Stimulated activated CD4-positive, alpha-beta T cell treated with anti-CD3 and anti-CD28 coated beads, Interleukin-2, amount 100 ng/mL, for 4 hours (primary cell): ENCODE data around the gene ZNF777.
"Not testable (repeated sequence)": the region's sequence is repeated elsewhere in the genome, so short reads cannot be mapped to it uniquely, and the experiment has no call there.

ENCODE experiments used
- DNase-seq: peaks from one replicate; pipeline ENCODE4 v3.0.0-alpha.2; 2020; ENCODE audit warnings: low read depth

The ZNF777 gene

DNA sequence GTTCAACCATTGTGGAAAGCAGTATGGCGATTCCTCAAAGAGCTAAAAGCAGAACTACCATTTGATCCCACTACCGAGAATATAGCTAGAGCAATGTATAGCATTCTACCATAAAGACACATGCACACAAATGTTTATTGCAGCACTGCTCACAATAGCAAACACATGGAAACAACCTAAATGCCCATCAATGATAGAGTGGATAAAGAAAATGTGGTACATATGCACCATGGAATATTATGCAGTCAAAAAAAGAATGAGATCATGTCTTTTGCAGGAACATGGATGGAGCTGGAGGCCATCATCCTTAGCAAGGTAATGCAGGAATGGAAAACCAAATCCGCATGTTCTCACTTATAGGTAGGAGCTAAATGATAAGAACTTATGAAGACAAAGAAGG, 47.8 kb downstream of the ZNF777 start:
- DNase-seq = not testable (repeated sequence)

- no peak for DNase-seq
These were observed 51.0 kb downstream of the ZNF777 start for GRCh38 chr7:149409895-149410294.

GRCh38 chr7:149404825-149405224, 56.0 kb downstream of the ZNF777 start:
- DNase-seq = no peak

DNA sequence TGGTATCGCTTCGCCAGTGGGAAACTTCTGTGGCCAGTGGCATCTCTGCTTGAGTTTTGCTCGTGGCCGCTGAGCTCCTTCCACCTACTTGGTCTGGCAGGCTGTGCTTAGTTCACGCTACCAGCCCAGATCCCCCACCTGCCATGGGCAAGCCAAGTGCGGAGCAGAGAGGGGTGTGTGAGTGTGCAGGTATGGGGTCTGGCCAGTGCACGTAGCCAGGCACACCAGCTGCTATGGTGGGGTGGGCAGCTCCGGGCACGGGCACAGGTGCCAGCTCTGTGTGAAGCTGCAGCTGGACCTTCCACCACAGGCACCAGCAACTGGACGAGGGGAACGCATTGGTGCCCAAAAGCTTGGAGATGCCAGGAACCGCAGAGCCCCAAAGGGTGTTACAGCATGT, 56.5 kb downstream of the ZNF777 start:
- no peak for DNase-seq

DNA sequence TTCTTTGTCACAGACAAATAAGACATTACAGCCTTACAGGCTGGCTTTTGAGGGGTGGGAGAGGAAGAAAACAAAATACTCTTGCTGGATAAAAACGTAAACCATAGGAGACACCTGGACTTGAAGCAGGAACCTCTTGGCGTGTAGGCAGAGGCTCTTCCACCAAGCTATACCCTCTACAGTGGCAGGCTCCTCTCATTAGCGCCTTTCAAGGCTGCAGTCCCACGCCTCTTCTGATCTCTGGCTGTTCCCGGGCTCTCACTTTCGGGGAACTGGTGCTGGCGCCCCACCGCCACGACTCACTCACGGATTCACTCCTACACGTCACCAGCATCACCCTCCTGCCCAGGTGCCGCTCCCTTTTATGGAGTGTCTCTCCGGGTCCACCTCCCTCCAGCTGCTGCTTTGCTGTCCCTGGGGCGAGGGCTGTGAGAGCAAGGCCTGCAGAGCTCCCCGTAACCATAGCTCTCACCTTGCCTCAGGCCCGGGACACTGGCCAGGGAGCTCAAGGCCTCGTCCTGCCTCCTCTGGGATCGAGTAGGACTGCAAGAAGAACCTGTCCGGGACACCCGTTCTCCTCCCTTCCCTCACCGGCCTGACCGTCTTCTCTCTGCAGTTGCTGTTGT, 62.6 kb downstream of the ZNF777 start:
- no peak for DNase-seq

- DNase-seq = no peak
These were observed 63.3 kb downstream of the ZNF777 start for GRCh38 chr7:149397470-149398043.

DNA sequence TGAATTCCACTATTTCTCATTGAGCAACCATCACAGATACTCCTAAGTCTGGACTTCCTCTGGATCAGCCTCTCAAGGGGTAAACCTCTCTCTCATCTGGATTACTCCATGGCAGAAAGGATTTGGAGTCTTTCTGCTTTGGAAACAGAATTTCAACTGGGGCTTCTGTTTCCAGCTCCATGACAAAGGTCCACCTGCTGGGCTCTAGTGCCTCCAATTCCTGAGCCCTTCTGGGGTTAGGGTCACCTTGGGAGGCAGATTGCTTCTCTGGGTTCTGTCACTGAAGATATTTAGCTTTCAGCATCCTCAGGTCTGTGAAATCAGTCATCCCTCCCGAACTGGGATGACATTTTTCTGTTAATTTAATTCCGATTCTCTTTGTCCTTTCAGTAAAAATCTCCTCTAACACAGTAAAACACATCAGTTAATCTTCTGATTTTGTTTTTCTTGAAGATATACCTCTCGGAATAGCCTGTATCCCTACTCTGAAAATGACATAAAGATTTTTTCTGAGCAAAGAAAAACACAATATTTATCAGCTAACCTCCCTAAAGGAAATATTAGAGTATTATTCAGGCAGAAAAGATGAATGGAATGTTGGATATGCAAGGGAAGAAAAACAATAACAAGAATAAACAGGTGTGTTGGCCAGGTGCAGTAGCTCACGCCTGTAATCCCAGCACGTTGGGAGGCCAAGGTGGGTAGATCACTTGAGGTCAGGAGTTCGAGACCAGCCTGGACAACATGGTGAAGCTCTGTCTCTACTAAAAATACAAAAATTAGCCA, 72.1 kb downstream of the ZNF777 start:
- DNase-seq = not testable (repeated sequence)

GRCh38 chr7:149386514-149386913, 74.3 kb downstream of the ZNF777 start:
- DNase-seq = not testable (repeated sequence)

- no peak for DNase-seq
These were observed 75.5 kb downstream of the ZNF777 start for GRCh38 chr7:149385195-149385950.
